Heart right ventricle (tissue), 16 donors: ENCODE measurements around the gene MYL6. TPM values are rescaled to one million over a fixed set of nuclear protein-coding genes. Genes with fewer than 3 reads are reported as not detected.

ENCODE experiments used
- ATAC-seq, 8 donors: fragments of 200-7000 bp; cut with Tn5 transposase; one replicate each; pipeline ENCODE4 v1.9.1; 2020; ENCODE audit warnings: mild to moderate bottlenecking in 8 of 8, moderate library complexity in 8 of 8, moderate number of reproducible peaks in 1 of 8
- DNase-seq, 2 donors: peaks; one replicate each; pipeline ENCODE4 v3.0.0-alpha.2; 2020
- H3K27ac ChIP-seq, 10 donors: fragments of 200-600 bp; sonication (generic) in 2 of 10; one replicate each; pipeline versions ENCODE4 v1.5.0 to v1.8.0; 2020 to 2022; ENCODE audit warnings: mild to moderate bottlenecking in 3 of 10
- H3K27me3 ChIP-seq, 7 donors: fragments of 200-600 bp; one replicate each; pipeline ENCODE4 v1.8.0; 2021 to 2022; ENCODE audit warnings: mild to moderate bottlenecking in 2 of 7
- H3K36me3 ChIP-seq, 9 donors: fragments of 200-600 bp; sonication (generic) in 1 of 9; one replicate each; pipeline versions ENCODE4 v1.5.0 to v1.8.0; 2020 to 2022; ENCODE audit warnings: mild to moderate bottlenecking in 2 of 9
- H3K4me1 ChIP-seq, 9 donors: fragments of 200-600 bp; sonication (generic) in 1 of 9; one replicate each; pipeline versions ENCODE4 v1.5.0 to v1.8.0; 2020 to 2022; ENCODE audit warnings: mild to moderate bottlenecking in 4 of 9
- H3K4me3 ChIP-seq, 10 donors: fragments of 200-600 bp; sonication (generic) in 2 of 10; one replicate each; pipeline versions ENCODE4 v1.5.0 to v1.8.0; 2020 to 2022; ENCODE audit warnings: mild to moderate bottlenecking in 7 of 10, moderate library complexity in 2 of 10
- H3K9me3 ChIP-seq, 11 donors: fragments of 200-600 bp in 10 of 11; sonication (generic) in 2 of 11; one replicate each; pipeline versions ENCODE4 v1.5.0 to v1.8.0; 2013 to 2022; ENCODE audit warnings: mild to moderate bottlenecking in 2 of 11, control low read depth in 1 of 11, moderate library complexity in 1 of 11
- CTCF ChIP-seq, 9 donors: fragments of 200-600 bp; sonication (generic) in 2 of 9; IDR thresholded peaks; one replicate each; pipeline versions ENCODE4 v1.5.0 to v1.8.0; 2021 to 2022; ENCODE audit warnings: antibody characterized with exemption in 9 of 9, mild to moderate bottlenecking in 5 of 9, moderate library complexity in 1 of 9
- WGBS, 2 donors: extraction: QIAGEN DNeasy Blood & Tissue Kit; methylation state at CpG; one replicate each; pipeline ENCODE4 v1.1.7; 2013; ENCODE audit warnings: inconsistent platforms in 1 of 2; 5-methylcytosine and 5-hydroxymethylcytosine counted together
- intact Hi-C, 10 donors: fragments of 100-400 bp; cut with DNase I; formaldehyde crosslinking; loops; one replicate each; pipeline versions ENCODE4 v1.11.1 to v1.14.2; 2022
- polyA plus RNA-seq, 2 donors: library from polyadenylated mRNA; stranded (reverse); fragments of 200-250 nt; gene quantifications; one replicate each; pipeline ENCODE4 v1.2.3, GENCODE V29; 2013
- total RNA-seq, 10 donors: library from RNA; stranded (reverse); fragmentation: NEBNext Ultra II Directional in 3 of 10; extraction: Animal tissue kit (Norgen Biotek cat#: 25700) in 3 of 10; gene quantifications; one replicate each; pipeline versions ENCODE4 v1.2.1 to v1.2.4, GENCODE V29; 2021 to 2023
- donor health status: Arrhythmogenic right ventricular cardiomyopathy.
- donor health status: ischemic (EF 13 %, LVEDD 7.1; RV severe dilation, severe dysfunction).
- donor health status: healthy with polysubstance abuse.
- donor health status: DM: no; HTN: yes; CAD: no.
- donor health status: DM: no; HTN: no; CAD: no.
- donor health status: ischemic (EF 25% LVEDD 6.9; RV normal size, moderate dysfunction).
- donor health status: ischemic (EF 25% LVEDD 5.7; RV mildly dilated, moderate dysfunction).
- donor health status: healthy.
- donor health status: DM: yes; HTN: yes; CAD: no.
- donor health status: Ischemic cardiomyopathy.
- donor health status: ischemic (EF 35%, LVEDD 5.7; RV mildly dilated, moderate dysfunction).
- donor health status: nonischemic (EF 11% LVEDD 7.7; RV severe dilation, severe dysfunction).
- donor health status: DM: yes; HTN: yes; CAD: no.
- donor health status: PGD.
- donor health status: ischemic (EF 29% LVEDD 5.4; RV normal size, mild dysfunction).
- donor health status: nonischemic (EF 23%, LVEDD 6.1; RV moderate dilation, normal function).

MYL6 gene
- total and polyA plus RNA-seq, 12 donors = 355 to 2,127 (median 503) TPM

- peak overlapping the region; percentile 53 to 84 (median 74) for H3K4me3 ChIP-seq
- H3K9me3 ChIP-seq = no peaks in the 10 kb centered on the region
- H3K4me1 ChIP-seq = peaks cover 0 to 60% (median 40%) of the 10 kb centered on the region in 9 donors
- H3K27ac ChIP-seq = peak overlapping the region; percentile 64 to 95 (median 88)
- ATAC-seq (peak in 2 of 8 donors; percentile 0), DNase-seq (no peak)
- WGBS, 2 donors = 10 to 11% methylated on average over 13 of the region's 13 CpGs
- peaks cover 0 to 43% (median 13%) of the 10 kb centered on the region in 9 donors for H3K36me3 ChIP-seq
- TF ChIP-seq CTCF (IDR thresholded peaks at IDR 0.05) = no peak
- intact Hi-C loops = loop anchor here in 7 of 10 donors (1.0 to 10.0 kb wide), 15 partner anchors 40 to 384 kb away; partner anchors contain the start of genes SMARCC2 (in 5 of the 7), SPRYD4 (in 5 of the 7), NABP2 (in 4 of the 7) and MYL6 (in 2 of the 7)
- H3K27me3 ChIP-seq = no peaks in the 10 kb centered on the region
These were observed 39.3 kb upstream of the MYL6 start for GRCh38 chr12:56118688-56119357.

GRCh38 chr12:56119361-56119796, 38.8 kb upstream of the MYL6 start:
- ATAC-seq = peak; percentile 43 to 55 (median 47)
- H3K4me3 ChIP-seq = peak overlapping the region in 7 of 10 donors; percentile 54 to 84 (median 74)
- peak; percentile 46 to 87 for DNase-seq
- intact Hi-C loops = loop anchor here in 7 of 10 donors (1.0 to 10.0 kb wide), 14 partner anchors 39 to 385 kb away; partner anchors contain the start of genes SMARCC2 (in 5 of the 7), NABP2 (in 4 of the 7), SPRYD4 (in 4 of the 7) and MYL6 (in 2 of the 7)
- H3K4me1 ChIP-seq = peaks cover 0 to 60% (median 41%) of the 10 kb centered on the region in 9 donors
- H3K9me3 ChIP-seq = no peaks in the 10 kb centered on the region
- peaks cover 0 to 39% (median 13%) of the 10 kb centered on the region in 9 donors for H3K36me3 ChIP-seq
- 0% methylated on average over 2 of the region's 2 CpGs for WGBS, 2 donors
- peak; percentile 57 to 87 (median 80) for TF ChIP-seq CTCF (IDR thresholded peaks at IDR 0.05)
- peak overlapping the region in 9 of 10 donors; percentile 46 to 95 (median 89) for H3K27ac ChIP-seq
- no peaks in the 10 kb centered on the region for H3K27me3 ChIP-seq

GRCh38 chr12:56120158-56120846, 37.9 kb upstream of the MYL6 start:
- ATAC-seq (no peak), DNase-seq (no peak)
- Histone ChIP-seq H3K4me1 (peaks cover 0 to 64% (median 46%) of the 10 kb centered on the region in 9 donors), H3K4me3 (no peak overlapping the region), H3K9me3 (no peaks in the 10 kb centered on the region), H3K27me3 (no peaks in the 10 kb centered on the region), H3K36me3 (peaks cover 0 to 39% (median 13%) of the 10 kb centered on the region in 9 donors), H3K27ac (peak overlapping the region in 9 of 10 donors; percentile 46 to 95 (median 88))
- intact Hi-C loops = loop anchor here in 6 of 10 donors (2.0 to 10.0 kb wide), 6 partner anchors 37 to 514 kb away; partner anchors contain the start of genes SMARCC2 (in 2 of the 6), SPRYD4 (in 2 of the 6), BAZ2A (in 1 of the 6) and MYL6 (in 1 of the 6)
- 85 to 90% methylated on average over 17 of the region's 17 CpGs for WGBS, 2 donors
- TF ChIP-seq CTCF (IDR thresholded peaks at IDR 0.05) = no peak
